ENCODE measurements around the gene CCDC124.
"Not testable (repeated sequence)": the region's sequence is repeated elsewhere in the genome, so short reads cannot be mapped to it uniquely, and the experiment has no call there.

Gene CCDC124

DNA sequence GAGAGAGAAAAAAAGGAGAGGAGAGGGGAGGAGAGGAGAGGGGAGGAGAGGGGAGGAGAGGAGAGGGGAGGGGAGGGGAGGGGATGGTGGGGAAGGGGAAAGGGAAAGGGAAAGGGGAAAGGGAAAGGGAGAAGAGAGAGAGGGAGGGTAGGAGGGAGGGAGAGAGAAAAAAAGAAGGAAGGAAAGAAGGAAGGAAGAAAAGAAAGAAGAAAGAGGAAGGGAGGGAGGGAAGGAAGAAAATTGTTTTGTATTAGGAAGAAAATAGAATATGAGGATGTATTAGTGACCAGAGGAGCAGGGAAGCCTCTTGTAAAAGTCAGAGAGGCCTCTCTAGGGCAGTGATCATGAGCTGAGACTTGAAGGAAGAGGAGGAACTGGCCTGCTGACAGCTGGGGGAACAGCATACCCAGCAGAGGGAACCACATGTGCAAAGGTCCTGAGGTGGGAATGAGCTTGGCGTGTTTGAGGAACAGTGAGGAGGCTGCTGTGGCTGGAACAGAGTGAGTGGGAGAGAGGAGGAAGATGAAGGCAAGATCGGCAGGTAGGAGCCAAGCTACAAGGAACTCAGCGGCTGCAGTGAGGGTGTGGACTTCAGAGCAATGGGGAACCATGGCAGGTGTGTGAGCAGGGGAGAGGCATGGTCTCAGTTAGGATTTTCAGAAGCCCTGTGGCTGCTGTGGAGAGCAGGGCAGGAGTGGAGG, 24.5 kb downstream of the CCDC124 start:
- DNase-seq = no peak

DNA sequence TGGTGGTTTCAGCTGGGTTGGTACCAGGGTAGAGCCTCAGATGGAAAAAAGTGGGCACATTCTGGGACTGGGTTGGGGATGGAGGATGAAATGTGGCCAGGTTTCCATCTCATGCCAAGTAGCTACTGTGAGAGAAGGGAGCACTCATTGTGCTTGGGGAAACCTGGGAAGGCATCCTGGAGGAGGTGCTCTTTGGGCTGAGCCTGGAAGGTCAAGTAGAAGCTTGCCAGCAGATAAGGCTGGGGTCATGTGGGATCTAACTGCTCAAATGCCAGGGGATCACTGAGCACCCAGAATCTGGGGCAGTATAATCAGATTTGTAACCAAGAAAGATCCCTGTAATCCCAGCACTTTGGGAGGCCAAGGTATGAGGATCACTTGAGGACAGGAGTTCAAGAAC, 25.1 kb downstream of the CCDC124 start:
- DNase-seq = no peak

DNA sequence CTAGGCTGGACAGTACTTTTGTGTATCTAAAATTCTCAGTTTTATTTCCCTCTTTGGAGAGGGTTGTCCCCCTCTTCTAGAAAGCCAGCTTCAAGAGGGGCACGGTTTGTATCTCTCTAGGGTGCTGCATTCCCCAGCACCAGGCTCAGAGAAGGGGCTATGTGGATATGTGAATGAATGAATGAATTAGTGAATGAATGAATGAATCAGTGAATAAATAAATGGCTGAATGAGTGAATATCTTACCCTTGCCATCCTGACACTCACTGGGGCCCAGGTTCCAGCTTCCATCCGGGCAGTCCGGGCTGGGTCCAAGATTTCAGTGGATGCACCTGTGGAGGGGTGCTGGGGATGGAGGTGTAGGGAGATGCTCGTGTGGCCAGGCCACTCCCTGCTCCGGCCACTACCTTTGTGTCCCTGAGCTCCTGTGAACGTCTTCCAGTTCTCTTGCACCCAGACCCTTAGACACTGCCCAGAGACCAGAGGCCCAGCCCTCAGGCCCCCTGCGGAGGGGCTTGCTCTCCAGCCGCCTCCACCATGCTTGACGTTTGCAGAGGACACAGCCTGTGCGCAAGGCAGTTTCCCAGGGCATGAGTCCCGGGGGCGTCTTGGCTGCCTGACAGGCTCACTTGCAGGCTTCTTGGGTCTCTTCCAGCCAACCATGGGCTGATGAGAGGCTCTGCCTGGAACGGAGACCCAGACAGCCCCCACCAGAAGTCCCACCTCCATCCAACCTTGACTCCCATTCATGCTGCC, 31.3 kb downstream of the CCDC124 start:
- DNase-seq = no peak

DNA sequence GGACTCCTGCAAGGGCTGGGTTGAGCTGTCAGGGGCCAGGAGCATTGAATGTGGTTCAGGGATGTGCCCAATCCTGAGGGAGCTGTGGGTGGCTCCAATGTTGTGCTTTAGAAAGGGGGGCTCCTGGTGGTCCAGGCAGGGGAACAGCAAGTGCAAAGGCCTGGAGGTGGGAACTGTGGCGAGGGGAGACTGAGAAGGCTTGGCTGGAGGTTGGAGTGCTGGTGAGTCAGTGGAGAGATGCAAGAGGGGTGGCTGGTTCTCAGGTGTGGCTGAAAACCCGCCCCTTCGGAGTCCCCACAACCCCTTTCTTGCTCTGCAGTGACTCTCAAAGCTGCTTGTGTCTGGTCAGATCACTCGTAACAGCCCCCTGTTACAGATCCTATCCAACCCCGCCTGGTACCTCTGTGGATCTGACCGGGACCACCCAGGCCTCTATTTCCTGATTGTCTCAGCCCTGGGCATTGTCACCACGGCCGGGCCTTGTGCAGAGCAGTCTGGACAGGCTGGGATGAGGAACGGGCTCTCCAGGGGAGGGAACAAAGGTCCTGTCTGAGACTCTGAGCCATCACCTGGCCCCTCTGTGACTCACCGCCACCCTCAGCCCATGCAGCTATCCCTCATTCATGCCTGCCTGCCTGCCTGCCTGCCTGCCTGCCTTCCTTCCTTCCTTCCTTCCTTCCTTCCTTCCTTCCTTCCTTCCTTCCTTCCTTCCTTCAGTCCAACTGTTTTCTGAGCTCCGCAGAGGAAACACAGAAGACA, 32.7 kb downstream of the CCDC124 start:
- DNase-seq = no peak

DNA sequence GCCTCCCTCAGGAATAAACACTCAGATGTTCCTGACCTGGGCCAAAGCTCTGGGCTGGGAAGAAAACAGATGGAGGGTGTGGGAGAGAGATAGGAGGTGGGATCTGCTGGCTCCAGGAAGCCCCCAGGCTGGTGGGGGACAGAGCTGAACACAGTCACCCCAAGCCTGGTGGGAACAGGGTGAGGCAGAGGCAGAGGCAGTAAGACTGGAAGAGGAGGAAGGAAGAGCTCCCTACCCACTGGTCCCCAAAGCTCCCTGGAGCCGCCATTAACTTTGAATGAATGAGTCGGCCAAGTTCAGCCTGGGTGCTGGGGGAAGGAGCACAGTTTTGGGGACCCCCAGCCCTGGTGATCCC, 33.3 kb downstream of the CCDC124 start:
- no peak for DNase-seq

DNA sequence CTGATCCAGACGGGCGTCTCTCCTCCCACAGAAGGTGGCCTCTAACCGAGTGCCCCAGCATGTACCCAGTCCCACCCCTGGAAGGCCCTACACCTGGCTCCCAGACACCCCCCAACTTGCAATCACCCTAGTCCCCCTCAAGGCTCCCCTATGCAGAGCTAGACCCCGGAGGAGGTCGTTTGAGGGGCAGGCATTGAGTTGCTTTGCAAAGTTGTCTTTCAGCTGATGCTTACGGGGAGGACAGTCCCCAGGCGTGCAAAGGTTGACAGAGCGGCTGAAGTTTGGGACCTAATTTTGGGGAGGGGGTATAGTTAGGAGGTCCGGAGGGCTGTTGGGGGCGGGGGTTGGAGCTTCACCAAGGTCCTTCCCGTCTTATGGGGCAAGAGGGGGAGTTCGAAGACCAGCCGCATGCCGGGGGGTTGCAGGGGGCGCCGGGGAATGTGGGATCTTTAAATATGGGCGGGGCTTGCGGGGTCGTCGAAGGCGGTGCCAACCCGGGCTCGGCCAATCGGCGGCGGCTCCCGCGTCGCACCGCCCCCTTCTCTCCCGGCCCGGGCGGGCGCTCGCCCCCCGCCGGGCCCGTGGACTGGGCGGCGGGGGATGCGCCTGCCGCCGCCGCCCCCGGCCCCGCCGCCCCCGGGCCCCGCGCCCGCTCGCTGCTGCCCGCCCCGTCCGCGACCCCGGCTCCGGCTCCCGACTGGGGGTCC, 33.9 kb downstream of the CCDC124 start, which contains the start of gene KCNN1:
Gene KCNN1, plus strand, starts transcription at position 558 of the 707 bp plus-strand sequence. CDS start 6,782 bp downstream, outside the sequence.
- DNase-seq = no peak

DNA sequence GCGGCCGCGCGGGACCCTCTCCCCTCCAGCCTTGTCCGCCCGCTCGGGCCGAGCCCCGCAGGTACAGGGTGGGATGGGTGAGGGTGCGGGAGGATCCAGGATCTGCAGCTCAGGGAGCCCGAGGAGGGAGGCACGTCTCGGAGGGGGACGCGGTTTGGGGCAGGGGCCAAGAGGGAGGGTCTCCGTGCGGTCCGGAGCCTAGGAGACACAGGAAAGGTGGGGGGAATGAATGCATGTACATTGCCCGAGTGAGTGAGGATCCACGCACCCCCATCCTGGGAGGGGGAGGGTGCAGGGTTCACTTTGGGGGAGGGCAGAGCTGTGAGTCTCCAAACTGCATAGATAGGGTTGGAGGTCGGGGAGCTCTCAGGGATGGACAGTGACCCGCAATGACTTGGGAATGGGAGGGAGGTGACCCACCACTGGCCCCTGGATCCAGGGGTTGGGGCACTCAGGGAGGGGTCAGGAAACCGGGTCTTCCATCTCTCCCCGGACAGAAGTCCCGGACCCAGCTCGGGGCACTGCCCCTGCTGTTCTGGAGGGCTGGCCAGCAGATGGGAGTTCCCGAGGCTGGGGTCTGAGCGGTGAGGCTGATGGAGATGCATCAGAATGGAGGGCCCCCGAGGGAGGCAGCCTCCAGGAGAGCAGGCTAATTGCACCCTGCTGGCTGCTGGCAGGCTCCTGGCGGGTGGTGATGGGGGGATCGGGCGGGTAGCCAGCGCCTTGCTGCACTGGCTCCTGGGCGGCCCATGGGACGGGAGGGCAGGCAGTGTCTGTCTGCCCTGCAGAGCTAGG, 34.6 kb downstream of the CCDC124 start:
- DNase-seq = no peak

DNA sequence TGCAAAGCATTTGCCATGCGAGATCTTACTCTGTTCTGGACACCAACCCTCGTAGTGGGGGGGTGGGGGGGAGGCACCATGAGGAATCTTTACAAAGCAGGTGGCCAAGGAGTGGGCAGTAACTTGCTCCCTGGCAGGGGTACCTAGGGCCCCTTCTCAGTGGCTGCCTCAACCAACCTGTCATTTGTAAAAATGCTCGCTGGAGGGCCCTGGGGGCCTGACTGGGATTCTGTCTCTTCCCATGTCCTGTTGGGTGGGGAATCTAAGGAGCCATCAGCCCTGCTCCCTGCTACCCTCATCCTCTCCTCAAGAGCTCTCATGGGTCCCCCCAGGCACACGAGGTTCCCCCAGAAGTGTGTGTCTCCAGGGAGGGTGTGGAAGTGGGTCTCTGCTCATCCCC, 35.5 kb downstream of the CCDC124 start:
- no peak for DNase-seq

DNA sequence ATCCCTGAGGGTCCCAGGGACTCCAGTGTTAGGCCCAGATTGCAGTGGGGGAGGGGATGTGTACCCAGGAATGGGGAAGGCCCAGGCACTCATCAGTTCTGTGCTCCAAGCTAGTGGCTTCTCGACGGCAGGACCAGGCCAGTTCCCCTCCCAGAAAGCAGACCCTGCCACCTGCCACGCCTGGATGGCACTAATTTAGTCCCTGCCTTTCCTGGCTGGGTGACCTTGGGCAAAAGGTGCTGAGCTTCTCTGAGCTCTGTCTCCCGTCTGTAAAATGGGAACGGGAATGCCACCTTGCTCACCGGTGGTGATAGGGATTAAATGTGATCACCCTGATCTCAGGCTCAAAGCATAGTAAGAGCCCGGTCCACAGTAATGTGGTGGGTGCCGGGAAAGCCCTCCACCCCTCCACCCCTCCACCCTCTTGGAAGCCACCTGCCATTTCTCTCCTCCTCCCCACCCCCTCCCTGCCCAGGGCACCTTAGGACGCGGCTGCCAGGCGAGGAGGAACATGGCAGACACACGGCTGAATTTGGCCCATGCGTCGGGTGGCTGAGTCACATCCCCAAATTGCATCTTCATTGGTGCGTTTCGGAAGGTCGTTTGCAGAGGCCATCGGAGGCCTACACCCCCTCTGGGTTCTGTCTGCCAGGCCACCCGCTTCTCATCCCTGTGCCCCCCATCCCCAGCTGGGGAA, 36.4 kb downstream of the CCDC124 start:
- DNase-seq = no peak

DNA sequence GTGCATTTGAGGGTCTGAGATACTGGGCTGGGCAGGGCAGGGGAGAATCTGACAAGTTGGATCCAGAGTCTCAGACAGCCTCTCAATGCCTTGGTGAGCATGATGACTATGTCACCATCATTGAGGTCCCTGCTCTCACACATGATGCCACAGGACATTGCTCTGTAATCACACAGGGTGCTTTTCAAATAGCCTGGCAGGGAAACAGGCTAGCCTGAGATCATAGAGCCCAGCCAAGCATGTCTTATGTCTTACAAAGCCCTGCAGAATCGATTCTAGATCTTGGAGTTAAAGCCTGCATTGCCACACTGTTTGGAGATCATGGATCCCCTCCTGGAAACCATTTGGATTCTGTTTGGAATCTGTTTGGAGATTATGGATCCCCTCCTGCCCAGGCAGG, 39.4 kb downstream of the CCDC124 start:
- DNase-seq = no peak

DNA sequence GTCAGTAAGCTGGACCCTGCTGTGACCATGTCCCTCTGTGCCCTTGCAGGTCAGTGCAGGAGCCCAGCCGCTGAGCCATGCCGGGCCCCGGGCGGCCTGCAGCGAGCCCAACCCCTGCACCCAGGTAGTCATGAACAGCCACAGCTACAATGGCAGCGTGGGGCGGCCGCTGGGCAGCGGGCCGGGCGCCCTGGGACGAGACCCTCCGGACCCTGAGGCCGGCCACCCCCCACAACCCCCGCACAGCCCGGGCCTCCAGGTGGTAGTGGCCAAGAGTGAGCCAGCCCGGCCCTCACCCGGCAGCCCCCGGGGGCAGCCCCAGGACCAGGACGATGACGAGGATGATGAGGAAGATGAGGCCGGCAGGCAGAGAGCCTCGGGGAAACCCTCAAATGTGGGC, 40.9 kb downstream of the CCDC124 start:
- no peak for DNase-seq

DNA sequence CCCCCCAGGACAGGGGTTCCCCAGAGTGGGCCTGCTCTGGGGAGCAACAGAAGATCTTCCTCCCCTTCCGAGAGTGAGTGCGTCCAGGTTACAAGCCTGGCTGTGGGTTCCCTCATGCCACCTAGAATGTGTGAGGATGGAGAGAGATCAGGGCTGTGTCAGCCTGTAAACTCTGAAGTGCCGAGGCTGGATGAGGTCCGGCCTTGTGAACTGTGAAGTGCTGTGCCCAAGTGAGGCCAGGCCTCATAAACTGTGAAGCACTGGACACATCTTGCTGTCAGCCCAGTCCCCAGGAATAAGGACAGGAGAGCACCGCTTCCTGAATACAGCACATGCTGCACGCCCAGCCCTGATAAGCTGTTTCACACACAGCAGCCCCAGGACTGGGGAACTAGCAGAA, 41.7 kb downstream of the CCDC124 start:
- DNase-seq = no peak

DNA sequence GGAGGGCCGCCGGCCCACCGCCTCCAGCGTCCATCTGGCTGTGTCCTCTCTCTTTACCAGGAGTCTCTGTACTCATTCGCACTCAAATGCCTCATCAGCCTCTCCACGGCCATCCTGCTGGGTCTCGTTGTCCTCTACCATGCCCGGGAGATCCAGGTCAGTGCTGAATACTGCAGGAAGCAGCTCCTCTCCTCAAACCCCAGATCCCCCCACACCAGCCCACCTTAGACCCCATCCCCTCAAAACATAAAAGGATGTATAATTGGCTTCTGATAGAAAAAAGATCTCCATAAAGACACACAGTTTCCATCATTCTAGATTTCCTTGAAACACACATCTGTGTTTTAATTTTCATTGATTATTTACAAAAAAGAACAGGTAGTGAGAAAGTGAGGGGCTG, 42.2 kb downstream of the CCDC124 start:
- no peak for DNase-seq

DNA sequence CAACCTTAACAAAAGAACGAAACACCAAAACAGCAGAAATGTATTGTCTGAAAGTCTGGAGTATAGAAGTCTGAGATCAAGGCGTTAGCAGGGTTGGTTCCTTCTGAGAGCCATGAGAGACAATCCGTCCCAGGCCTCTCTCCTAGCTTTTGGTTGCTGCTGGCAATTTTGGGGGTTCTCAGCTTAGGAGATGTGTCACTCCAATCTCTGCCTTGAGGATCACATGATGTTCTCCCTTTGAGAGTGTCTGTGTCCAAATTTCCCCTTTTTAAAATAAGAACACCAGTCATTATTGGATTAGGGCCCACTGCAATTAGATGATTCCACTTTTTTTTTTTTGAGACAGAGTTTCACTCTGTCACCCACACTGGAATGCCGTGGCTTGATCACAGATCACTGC, 44.2 kb downstream of the CCDC124 start:
- no peak for DNase-seq

DNA sequence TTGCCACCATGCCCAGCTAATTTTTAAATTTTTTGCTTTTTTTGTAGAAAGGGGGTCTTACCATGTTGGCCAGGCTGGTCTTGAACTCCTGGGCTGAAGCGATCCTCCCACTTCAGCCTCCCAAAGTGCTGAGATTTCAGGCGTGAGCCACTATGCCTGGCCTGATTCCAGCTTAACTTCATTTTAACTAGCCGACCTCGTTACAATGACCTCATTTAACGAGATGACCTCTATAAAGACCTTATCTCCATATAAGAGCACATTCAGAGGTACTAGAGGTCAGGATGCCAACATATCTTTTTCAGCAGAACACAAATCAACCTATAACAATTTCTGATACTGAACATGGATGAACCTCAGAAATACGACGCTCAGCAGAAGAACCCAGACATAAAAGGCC, 44.7 kb downstream of the CCDC124 start:
- DNase-seq = no peak

DNA sequence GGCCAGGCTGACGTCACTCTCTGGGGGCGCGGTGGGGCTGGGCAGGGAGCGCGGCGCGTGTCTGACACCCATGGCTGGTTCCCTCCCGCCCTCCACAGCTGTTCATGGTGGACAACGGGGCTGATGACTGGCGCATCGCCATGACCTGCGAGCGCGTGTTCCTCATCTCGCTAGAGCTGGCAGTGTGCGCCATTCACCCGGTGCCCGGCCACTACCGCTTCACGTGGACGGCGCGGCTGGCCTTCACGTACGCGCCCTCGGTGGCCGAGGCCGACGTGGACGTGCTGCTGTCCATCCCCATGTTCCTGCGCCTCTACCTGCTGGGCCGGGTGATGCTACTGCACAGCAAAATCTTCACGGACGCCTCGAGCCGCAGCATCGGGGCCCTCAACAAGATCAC, 48.8 kb downstream of the CCDC124 start:
- DNase-seq = no peak

DNA sequence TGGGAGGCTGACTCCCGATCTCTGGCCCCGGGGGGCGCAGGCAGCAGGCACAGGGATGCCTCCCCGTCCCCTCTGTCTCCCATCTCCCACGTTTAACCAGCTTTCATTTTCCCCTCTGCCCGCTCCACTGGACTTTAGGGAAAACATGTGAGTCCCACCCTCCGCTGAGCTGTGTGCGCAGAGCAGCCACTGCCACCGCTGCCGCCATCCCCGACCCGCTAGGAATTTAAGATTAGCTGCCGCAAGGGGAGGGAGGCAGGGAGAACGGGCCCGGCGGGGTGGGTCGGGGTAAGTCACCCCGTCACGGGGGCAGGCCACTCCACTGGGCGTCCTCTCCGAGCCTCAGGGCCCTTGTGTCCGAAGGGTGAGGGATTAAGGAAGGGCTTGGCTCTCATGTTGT, 49.6 kb downstream of the CCDC124 start:
- DNase-seq = no peak

DNA sequence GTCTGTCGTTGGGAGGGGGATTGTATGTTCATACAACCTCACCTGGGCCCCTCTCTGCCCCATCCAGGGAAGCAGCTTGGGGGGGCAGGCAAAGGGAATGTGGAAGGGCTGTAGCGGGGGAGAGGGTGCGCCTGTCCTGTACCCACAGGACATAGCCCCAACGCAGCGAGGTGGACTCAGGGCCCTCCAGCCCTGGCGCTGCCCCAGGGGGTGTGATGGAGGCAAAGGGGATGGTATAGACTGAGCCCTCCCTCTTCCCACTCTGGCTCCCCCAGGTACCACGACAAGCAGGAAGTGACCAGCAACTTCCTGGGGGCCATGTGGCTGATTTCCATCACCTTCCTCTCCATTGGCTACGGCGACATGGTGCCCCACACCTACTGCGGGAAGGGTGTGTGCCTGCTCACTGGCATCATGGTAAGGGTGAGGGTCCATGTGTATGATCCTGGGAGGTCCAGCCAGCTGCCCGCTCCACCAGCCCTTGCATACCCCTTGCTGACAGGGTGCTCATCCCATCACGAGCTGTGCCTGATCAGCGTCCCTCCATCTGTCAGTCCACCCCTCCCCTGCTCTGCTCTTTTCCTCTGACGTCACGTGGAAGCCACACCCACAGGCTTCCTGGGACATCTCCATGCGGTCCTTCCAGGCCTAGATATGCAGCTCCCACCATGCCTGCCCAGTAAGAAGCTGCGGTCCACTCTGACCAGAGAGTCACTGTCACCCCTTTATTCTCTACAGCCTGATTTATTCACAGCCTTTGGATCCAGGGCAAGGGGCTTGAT, 52.4 kb downstream of the CCDC124 start:
- DNase-seq = no peak

DNA sequence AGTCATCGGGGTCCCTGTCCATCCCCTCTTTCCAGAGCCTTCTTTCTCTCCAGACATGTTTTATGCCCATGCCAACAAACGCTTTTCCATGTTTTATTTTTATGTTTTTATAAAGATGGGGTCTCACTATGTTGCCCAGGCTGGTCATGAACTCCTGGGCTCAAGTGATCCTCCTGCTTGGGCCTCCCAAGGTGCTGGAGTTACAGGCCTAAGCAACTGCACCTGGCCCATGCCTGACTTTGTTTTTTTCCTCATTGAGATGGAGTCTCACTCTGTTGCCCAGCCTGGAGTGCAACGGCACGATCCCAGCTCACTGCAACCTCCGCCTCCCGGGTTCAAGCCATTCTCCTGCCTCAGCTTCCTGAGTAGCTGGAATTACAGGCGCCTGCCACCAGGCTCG, 53.8 kb downstream of the CCDC124 start:
- DNase-seq = not testable (repeated sequence)

DNA sequence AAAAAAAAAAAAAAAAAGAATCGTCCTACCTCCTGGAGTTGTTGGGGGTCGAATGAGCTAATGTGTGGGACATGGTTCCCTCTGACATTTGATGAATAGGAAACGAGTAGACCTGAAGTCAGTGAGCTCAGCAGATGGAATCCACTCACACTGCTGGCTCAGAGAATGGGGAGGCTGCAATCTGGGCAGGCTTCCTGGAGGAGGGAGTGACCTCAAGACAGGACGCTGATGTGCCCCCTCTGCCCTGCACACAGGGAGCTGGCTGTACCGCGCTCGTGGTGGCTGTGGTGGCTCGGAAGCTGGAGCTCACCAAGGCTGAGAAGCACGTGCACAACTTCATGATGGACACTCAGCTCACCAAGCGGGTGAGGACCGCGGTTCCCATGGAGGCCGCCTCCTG, 55.3 kb downstream of the CCDC124 start:
- no peak for DNase-seq

All from NCI-H2081 treated with DMSO at 0.1 percent for 48 hours (cell line).